Measurements from ENCODE around the gene P4HB.

The P4HB gene

DNA sequence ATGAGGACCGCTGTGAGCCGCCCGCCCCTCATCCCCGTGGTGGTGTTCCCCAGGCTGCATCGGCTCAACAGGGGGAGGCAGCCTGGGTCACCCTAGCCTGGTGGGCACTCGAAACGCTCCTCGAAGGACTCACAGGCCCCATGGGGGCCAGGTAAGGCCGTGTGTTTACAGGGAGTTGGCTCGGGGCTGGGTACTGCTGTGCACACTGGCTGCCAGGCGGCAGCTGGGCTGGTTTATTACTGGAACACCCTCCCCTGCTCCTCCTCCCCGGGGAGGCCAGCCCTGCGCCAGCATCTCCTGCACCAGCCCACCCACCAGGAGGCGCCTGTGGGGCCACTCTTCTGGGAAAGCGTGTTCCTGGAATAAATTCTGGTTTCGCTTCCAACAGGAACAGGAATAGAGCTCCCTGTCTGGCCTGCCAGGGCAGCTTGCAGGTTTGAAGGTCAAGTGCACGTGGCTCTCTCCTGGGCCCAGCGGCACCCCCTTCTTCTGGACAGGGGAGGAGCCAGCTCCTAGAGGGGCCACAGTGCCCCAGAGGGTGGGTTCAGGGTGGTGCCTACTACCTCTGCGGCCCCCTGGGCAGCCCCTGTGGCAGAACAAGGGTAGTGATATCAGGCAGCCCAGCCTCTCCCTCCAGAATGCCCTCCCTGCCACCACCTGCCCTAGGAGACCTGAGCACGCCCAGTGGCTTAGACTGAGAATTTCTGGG, 38.6 kb downstream of the P4HB start:
- H3K27ac ChIP-seq = peak overlapping the region; percentile 96
- 0 out of 2 replicates have a peak, but pooled peaks have one; percentile 24 for TF ChIP-seq ZFX (IDR thresholded peaks at IDR 0.05)
- TF ChIP-seq, protein P1, sequence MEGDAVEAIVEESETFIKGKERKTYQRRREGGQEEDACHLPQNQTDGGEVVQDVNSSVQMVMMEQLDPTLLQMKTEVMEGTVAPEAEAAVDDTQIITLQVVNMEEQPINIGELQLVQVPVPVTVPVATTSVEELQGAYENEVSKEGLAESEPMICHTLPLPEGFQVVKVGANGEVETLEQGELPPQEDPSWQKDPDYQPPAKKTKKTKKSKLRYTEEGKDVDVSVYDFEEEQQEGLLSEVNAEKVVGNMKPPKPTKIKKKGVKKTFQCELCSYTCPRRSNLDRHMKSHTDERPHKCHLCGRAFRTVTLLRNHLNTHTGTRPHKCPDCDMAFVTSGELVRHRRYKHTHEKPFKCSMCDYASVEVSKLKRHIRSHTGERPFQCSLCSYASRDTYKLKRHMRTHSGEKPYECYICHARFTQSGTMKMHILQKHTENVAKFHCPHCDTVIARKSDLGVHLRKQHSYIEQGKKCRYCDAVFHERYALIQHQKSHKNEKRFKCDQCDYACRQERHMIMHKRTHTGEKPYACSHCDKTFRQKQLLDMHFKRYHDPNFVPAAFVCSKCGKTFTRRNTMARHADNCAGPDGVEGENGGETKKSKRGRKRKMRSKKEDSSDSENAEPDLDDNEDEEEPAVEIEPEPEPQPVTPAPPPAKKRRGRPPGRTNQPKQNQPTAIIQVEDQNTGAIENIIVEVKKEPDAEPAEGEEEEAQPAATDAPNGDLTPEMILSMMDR (conservative IDR thresholded peaks at IDR 0.05) = peak; percentile 96

DNA sequence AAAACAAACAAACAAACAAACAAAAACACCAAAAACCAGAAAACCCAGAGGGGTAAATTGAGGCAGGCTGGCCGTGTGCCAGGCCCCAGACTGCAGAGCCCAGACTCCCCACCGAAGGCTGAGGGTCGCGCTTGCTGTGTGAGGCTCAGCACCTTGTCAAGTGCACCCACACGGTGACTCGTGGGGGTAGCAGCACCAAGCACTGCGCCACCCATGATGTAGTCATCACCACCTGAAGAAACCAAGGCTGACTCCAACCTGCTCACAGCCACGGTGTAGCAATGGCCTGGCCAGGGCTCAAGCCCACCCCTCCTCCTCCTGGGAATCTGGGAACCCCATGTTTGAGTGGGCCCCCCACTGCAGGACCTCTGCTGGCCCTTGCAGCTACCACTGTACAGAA, 39.2 kb downstream of the P4HB start:
- TF ChIP-seq ZFX (IDR thresholded peaks at IDR 0.05) = no peak
- TF ChIP-seq, protein P1 (conservative IDR thresholded peaks at IDR 0.05) = no peak

DNA sequence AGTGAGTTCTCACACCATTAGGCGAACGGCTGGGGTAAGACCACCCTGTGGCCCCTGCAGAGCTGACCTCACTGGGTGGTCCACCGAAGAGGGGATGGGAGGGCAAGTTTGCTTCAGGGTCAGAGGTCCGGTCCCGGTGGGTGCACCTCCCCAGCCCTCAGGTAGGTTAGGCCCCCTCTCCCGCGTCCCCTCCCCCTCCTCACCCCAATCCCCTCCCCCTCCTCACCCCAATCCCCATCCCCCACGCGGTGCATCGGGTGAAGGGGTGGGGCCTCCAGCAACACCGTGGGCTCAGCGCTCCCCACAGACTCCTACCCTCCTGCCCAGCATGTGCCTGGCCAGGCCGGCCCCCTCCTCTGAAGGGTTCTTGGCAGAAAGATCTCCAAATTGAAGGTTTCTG, 40.6 kb downstream of the P4HB start:
- TF ChIP-seq, protein P1 (conservative IDR thresholded peaks at IDR 0.05) = no peak
- no peak for TF ChIP-seq ZFX (IDR thresholded peaks at IDR 0.05)
- H3K27ac ChIP-seq = no peak overlapping the region

More for the DNA sequence above, 39.2 kb downstream of the P4HB start:
- H3K27ac ChIP-seq = peak overlapping the region; percentile 96

DNA sequence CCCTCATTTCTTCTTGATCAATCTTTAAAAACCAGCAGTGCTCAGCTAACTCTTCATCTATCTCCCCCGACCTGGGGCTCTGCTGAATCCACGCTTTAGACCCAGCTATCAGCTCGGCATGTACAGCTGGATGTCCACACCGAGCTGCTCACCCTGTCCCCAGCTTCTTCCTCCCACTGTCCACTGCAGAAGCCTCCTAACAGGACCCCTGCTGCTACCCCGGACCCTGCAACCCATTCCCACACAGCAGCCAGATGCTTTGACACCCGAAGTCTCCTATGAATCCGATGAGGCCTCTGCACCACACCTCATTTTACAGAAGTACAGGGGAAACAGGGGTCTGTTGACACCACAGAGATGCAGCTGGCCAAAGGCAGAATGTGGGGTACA, 42.6 kb downstream of the P4HB start:
- H3K27ac ChIP-seq = no peak overlapping the region

DNA sequence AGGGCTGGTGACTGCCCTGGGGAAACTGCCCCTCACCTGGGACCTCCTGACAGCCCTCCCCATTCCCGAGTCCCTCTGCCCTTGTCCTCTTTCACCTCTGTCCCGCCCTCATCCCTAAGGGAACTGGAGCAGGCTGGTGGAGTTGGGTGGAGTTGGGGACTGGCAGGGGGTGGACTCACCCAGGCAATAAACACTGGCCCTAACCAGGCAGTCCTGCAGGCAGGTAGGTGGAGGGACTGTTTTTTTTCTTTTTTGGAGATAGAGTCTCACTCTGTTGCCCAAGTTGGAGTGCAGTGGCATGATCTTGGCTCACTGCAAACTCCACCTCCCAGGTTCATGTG, 44.7 kb downstream of the P4HB start:
- TF ChIP-seq ZFX (IDR thresholded peaks at IDR 0.05) = no peak
- TF ChIP-seq, protein P1 (conservative IDR thresholded peaks at IDR 0.05) = no peak
- H3K27ac ChIP-seq = no peak overlapping the region

More for the DNA sequence above, 42.6 kb downstream of the P4HB start:
- no peak for TF ChIP-seq ZFX (IDR thresholded peaks at IDR 0.05)
- TF ChIP-seq, protein P1 (conservative IDR thresholded peaks at IDR 0.05) = no peak

GRCh38 chr17:81814748-81815645, 45.3 kb downstream of the P4HB start:
- no peak for TF ChIP-seq ZFX (IDR thresholded peaks at IDR 0.05)
- no peak overlapping the region for H3K27ac ChIP-seq

DNA sequence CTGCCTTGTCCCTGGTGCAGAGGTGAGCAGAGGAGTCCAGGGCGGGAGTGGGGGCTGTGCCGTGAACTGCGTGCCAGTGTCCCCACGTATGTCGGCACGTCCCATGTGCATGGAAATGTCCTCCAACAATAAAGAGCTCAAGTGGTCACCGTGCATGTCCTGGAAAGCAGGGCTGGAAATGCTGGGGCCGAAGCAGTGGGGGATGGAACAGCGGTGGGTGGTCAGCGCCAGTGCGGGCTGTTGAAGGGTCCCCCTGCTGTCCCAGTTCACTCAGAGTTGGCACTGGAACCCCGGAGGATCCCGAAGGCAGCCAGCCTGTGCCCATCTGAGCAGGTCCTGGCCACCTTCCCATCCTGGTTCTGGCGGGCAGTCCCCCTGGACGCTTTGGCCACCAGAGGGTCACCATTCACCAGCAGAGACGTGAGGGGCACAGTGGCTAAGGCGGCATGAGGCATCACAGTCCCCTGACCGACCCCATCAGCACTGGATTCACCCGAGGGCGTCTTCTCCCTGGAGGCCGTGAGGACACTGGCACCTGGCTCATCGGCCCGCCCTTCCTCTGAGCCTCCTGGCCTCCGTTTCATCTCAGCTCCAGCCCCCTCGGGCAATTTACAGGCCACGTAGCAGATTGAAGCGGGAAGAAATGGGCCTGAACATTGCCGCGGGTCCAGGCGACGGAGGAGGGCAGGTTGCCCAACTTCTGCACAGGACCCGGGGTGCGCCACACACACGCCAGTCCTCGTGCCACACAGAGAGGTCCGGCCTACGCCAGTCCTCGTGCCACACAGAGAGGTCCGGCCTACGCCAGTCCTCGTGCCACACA, 46.3 kb downstream of the P4HB start:
- H3K27ac ChIP-seq = no peak overlapping the region
- TF ChIP-seq, protein P1 (conservative IDR thresholded peaks at IDR 0.05) = no peak
- TF ChIP-seq ZFX (IDR thresholded peaks at IDR 0.05) = no peak
